Gastrocnemius medialis (tissue), 4 donors: ENCODE measurements around the gene PIGZ.

Experiments
- CTCF ChIP-seq, 5 experiments: fragments of 450-650 bp in 3 of 5; fragments of 200-600 bp in 2 of 5; sonication (generic) in 2 of 5; IDR thresholded peaks in 4 of 5; conservative IDR thresholded peaks in 1 of 5; 1 replicate in 4 of 5; 2 replicates in 1 of 5; pipeline ENCODE4 v1.5.1; 2016 to 2019; ENCODE audit warnings: antibody characterized with exemption in 5 of 5, mild to moderate bottlenecking in 3 of 5, moderate library complexity in 3 of 5
- POLR2A ChIP-seq, 2 donors: fragments of 450-650 bp; IDR thresholded peaks; one replicate each; pipeline ENCODE4 v1.6.1; 2017; ENCODE audit warnings: antibody characterized with exemption in 2 of 2, mild to moderate bottlenecking in 2 of 2, moderate library complexity in 2 of 2

DNA sequence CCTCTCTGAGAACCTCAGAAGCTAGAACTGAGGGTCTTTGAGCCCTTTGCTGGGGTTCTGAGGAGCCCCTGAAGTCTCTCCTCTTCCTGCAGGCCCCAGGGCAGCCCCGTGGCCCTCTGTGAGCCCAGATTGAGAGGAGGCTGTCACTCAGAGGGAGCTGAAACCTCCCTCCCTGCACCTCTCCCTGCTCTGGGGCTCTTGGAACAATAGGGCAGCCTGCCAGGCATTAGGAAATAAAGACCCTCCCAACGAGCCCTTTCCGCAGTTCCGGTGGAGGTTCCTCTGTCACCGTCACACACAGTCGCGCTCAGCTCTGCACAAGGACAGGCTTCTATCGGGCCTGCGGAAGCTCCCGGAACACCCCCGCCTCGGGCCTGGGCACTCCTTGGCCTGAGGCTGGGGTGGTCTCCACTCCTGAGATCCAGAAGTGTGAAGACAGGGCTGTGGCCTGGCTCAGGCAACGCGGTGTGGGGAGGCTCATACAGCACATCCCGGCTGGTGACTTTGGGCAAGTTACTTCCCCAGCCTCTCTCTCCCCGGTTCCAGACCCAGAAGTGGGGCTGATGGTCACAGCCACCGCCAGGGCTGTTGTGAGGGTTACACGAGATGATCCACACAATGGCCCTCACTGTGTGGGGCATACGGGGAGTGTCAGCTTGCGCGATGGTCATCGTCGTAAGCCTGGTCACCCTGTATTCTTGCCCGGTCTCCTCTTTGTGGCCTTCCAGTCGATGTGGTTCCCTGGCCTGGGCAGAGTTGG is 43.3 kb upstream of the PIGZ start:
- no peak for TF ChIP-seq POLR2A (IDR thresholded peaks at IDR 0.05)
- TF ChIP-seq CTCF (IDR thresholded peaks at IDR 0.05 in 4 of 5, conservative IDR thresholded peaks at IDR 0.05 in 1 of 5): no peak
